GM20000 (cell line): Measurements from ENCODE around the gene CASP6.

Experiments
- DNase-seq: peaks from one replicate; pipeline ENCODE4 v3.0.0; 2012; ENCODE audit warnings: low spot score
- TF ChIP-seq, protein P1 (sequence below): IDR thresholded peaks from 2 replicates; pipeline ENCODE4 v1.5.1; 2012; ENCODE audit warnings: mild to moderate bottlenecking, control low read depth; ENCODE audit errors: extremely low read depth, missing control alignments

Gene CASP6

DNA sequence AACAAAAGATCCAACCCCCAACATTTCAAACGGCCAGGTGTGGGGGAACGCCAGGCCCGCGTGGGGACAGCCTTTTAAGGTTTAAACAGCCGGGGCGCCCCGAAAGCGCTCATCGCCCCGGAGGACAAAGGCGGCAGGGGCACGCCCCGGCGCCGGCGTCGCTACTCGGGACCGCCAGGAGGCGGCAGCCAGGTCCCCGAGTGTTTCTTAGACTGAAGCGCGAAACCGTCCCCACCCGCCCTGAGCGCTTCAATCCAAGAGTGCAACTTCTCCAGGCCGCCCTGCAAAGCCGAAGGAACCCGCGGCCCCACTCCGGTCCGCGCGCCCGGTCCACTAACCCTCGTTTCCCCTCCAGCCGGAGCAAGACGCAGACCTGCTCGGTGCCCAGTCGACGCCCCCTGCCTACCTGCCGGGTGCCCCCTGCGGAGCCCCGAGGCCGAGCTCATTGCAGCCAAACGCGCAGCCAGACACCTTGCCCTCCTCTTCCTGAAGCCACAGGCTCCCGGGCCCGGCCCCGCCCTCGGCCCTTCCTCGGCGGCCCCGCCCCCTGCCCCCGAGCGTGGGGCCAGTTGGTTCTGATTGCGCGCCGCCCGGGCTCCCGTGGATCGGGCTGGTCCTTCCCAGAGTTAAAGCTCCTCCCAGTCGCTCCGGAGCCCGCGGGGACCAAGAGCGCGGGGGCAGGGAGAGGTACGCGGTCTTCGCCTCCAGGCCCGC, at the start of gene CASP6:
CASP6 (minus strand) TSS at position 496 of the 714 bp plus-strand sequence; CDS start at position 446, 50 bp downstream.
- TF ChIP-seq, protein P1, sequence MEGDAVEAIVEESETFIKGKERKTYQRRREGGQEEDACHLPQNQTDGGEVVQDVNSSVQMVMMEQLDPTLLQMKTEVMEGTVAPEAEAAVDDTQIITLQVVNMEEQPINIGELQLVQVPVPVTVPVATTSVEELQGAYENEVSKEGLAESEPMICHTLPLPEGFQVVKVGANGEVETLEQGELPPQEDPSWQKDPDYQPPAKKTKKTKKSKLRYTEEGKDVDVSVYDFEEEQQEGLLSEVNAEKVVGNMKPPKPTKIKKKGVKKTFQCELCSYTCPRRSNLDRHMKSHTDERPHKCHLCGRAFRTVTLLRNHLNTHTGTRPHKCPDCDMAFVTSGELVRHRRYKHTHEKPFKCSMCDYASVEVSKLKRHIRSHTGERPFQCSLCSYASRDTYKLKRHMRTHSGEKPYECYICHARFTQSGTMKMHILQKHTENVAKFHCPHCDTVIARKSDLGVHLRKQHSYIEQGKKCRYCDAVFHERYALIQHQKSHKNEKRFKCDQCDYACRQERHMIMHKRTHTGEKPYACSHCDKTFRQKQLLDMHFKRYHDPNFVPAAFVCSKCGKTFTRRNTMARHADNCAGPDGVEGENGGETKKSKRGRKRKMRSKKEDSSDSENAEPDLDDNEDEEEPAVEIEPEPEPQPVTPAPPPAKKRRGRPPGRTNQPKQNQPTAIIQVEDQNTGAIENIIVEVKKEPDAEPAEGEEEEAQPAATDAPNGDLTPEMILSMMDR: peak; percentile 54
- peak; percentile 85 for DNase-seq

DNA sequence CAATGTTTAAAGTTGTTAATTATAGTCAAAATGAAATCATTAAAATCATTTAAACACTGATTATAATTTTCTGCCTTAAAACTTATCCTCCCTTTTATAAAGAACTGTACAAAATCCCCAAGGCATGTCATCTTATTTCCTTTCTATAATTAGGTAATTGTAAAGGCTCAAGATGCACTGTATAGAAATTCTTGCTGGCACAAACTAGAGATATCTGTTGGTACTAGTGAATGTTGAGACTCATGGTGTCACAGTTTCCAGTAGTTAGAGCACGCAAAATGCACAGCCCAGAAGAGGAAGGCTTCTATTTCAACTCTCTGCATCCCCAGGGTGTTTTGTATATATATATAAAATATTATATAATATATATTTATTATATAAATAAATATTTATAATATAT, 49.3 kb upstream of the CASP6 start:
- TF ChIP-seq, protein P1: no peak
- no peak for DNase-seq

GRCh38 chr4:109751852-109752251, 48.6 kb upstream of the CASP6 start:
- no peak for DNase-seq
- TF ChIP-seq, protein P1: no peak

GRCh38 chr4:109750652-109751244, 47.5 kb upstream of the CASP6 start:
- TF ChIP-seq, protein P1: no peak

GRCh38 chr4:109749388-109750082, 46.3 kb upstream of the CASP6 start:
- no peak for DNase-seq
- TF ChIP-seq, protein P1: no peak

More at GRCh38 chr4:109750652-109751244, 47.5 kb upstream of the CASP6 start:
- DNase-seq: no peak

DNA sequence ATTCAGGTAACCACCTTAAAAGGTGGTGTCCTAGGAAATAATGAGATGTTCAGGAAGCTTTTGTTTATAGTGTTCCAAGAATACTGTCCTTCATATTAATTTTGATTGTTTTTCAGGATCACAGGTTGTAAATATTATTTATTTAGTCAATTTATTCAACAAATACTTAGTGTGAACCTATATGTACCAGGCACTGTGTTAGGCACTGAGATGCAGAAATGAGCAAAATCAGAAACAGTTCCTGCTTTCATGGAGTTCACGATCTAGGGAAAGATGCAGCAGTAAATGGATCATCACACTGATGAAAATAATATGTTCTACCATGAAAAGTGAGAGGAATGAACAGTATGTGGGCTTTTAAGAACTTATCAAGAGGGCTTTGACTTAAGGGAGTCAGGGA, 44.9 kb upstream of the CASP6 start:
- no peak for DNase-seq
- TF ChIP-seq, protein P1: no peak

- DNase-seq: no peak
- TF ChIP-seq, protein P1: no peak
Observed at GRCh38 chr4:109746728-109747127, 43.5 kb upstream of the CASP6 start.
